ENCODE results near the gene KRT75.
"Not testable (repeated sequence)": the region's sequence is repeated elsewhere in the genome, so short reads cannot be mapped to it uniquely, and the experiment has no call there.

DNA sequence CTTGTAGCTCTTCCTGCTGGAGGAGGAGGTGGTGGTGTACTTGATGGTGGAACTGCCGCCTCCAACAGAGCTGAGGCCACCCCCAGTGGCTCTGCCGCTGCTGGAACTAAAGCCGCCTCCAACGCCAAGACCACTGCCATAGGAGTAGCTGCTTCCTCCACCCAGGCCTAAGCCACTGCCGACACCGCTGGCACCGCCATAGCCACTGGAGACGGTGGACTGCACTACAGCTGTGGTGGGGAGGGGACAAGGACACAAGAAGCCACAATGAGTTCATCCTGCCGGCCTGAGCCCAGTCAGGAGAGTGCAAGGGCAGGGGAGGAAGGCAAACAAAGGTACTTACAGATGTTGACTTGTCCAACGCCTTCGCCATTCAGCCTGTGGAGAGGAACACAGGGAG, 13.0 kb upstream of the KRT75 start:
- TF ChIP-seq, protein P1, sequence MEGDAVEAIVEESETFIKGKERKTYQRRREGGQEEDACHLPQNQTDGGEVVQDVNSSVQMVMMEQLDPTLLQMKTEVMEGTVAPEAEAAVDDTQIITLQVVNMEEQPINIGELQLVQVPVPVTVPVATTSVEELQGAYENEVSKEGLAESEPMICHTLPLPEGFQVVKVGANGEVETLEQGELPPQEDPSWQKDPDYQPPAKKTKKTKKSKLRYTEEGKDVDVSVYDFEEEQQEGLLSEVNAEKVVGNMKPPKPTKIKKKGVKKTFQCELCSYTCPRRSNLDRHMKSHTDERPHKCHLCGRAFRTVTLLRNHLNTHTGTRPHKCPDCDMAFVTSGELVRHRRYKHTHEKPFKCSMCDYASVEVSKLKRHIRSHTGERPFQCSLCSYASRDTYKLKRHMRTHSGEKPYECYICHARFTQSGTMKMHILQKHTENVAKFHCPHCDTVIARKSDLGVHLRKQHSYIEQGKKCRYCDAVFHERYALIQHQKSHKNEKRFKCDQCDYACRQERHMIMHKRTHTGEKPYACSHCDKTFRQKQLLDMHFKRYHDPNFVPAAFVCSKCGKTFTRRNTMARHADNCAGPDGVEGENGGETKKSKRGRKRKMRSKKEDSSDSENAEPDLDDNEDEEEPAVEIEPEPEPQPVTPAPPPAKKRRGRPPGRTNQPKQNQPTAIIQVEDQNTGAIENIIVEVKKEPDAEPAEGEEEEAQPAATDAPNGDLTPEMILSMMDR (conservative IDR thresholded peaks at IDR 0.05; ENCODE audit: low read depth, low read length), result not testable (repeated sequence)
- TF ChIP-seq RFX5 (IDR thresholded peaks at IDR 0.05; ENCODE audit: low read depth, low read length); MAZ (IDR thresholded peaks at IDR 0.05; ENCODE audit: borderline replicate concordance, low read depth, low read length); CEBPB (IDR thresholded peaks at IDR 0.05; ENCODE audit: low read depth, low read length); FOS (IDR thresholded peaks at IDR 0.05; ENCODE audit: low read depth, low read length); BHLHE40 (IDR thresholded peaks at IDR 0.05; ENCODE audit: low read depth, low read length); SMC3 (IDR thresholded peaks at IDR 0.05; ENCODE audit: low read depth, low read length); MAFK (IDR thresholded peaks at IDR 0.05; ENCODE audit: low read depth, low read length): not testable (repeated sequence)
- TF ChIP-seq, protein P2, sequence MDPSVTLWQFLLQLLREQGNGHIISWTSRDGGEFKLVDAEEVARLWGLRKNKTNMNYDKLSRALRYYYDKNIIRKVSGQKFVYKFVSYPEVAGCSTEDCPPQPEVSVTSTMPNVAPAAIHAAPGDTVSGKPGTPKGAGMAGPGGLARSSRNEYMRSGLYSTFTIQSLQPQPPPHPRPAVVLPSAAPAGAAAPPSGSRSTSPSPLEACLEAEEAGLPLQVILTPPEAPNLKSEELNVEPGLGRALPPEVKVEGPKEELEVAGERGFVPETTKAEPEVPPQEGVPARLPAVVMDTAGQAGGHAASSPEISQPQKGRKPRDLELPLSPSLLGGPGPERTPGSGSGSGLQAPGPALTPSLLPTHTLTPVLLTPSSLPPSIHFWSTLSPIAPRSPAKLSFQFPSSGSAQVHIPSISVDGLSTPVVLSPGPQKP (IDR thresholded peaks at IDR 0.05; ENCODE audit: borderline replicate concordance, low read depth, low read length), result not testable (repeated sequence)
- TF ChIP-seq, protein P3, sequence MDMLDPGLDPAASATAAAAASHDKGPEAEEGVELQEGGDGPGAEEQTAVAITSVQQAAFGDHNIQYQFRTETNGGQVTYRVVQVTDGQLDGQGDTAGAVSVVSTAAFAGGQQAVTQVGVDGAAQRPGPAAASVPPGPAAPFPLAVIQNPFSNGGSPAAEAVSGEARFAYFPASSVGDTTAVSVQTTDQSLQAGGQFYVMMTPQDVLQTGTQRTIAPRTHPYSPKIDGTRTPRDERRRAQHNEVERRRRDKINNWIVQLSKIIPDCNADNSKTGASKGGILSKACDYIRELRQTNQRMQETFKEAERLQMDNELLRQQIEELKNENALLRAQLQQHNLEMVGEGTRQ (IDR thresholded peaks at IDR 0.05; ENCODE audit: low read depth, low read length), result not testable (repeated sequence)

Measured in IMR-90 (cell line).